Measurements from ENCODE around the gene LINC00305.

The LINC00305 gene

DNA sequence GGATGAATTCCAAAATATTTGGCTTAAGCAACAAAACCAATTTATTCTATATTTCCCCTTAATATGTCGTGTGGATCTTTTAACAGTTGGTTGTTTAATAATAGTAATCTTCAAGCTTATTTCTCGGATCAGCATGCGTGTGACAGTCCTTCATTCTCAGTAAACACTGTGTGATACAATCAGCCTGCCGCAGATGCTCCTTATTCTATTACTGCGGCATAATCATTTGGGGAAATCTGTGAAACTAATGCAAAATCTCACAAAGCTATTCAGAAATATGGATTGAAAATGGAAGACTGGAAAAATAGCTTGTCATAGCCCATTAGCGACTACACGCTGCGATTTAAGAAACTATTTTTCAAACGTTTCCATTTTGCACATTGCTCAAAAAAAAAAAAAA lies 36.9 kb downstream of the LINC00305 start:
- DNase-seq = no peak

- DNase-seq = no peak
Observed at GRCh38 chr18:64110692-64111480, 38.0 kb downstream of the LINC00305 start.

- no peak for DNase-seq
Observed at GRCh38 chr18:64103986-64104385, 44.9 kb downstream of the LINC00305 start.

DNA sequence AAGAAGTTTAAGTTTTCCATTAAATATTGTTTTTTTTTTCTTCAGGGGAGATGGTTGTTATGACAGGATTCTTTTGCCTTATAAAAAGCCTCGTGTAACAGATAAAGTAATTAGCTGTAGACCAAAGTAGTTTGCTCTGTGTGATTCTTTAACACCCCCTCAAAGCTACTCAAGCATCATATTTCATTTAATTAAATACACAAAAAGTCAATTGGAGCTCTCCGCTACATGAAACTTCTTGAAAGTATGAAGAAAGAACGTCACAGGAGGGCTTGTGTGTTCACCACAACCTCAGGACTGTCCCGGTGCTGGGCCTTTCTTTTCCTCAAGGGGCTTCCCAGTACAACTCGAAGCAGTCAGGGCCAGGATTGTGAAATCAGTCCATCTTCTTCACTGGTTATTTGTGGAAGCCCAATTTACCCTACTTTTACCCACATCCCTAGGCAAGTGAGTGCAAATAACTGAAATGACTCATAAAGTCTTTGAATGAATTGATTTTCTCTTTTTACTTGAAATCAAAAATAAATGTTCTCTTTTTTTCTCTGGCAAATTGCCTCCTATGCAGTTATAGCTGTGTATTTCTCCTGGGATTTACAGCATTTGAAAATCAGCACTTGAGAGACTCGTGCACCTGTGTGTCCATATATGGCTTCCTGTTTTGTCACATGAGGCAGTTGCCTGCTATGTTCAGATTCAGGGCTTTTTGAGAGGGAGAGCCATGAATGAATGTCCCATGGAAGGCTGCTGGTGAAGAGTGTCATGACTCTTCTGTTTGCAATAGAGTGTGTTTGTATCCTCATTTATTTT lies 48.6 kb downstream of the LINC00305 start:
- no peak for DNase-seq

DNA sequence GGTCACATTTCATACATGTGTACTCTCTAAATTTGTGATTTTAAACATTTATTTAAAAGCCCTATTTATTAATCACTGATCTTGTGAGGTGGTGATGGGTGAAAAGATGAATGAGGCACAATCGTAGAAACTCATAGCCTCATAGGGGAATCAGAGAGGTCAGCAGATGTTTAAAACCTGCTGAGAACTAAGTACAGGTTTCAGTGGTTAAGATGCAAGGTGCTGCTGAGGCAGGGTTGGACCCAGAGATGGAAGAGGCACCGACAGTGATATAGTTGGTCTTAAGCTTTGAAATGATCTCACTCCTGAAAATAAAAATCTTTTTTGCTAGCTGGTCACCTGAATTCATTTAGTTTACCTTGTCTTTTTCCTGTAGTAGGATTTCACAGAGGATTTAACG lies 49.6 kb downstream of the LINC00305 start:
- DNase-seq = no peak

GRCh38 chr18:64097497-64097896 lies 51.4 kb downstream of the LINC00305 start:
- no peak for DNase-seq

DNA sequence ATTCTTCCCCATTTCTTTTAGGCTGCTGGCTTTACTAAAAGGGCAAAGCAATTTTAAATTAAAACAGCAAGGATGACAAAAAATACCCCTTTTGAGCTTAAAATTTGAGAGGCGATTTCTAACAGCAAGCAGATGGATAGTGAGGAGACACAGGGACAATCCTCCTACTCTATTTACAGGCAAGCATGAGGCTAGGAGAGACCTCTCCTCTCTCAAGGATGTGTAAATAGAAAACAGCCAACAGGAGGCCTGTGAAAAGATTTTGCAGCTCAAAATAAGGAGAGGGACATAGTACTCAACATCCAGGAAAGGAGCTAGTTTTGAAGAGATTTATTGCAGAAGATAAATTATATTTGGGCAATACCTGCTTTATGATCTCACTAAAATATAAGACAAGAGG lies 53.8 kb downstream of the LINC00305 start:
- DNase-seq = no peak

GRCh38 chr18:64094210-64094609 lies 54.7 kb downstream of the LINC00305 start:
- no peak for DNase-seq

DNA sequence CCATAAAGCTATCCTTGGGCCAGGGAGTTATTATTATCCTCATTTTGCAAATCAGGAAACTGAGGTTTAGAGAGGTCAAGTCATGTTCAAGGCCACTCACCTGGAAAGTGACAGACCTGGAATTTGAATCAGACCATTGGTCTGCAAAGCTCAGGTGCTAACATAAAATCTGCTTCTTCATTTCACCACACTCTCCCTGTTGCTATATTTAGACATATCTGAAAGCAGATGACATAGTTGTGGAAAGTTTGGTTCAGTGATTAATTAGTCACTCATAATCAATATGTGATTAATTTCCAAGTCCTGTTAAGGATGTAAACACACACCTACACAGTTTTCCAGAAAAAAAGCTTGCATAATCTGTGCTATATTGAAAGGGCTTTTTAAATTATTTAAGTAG lies 57.4 kb downstream of the LINC00305 start:
- no peak for DNase-seq

DNA sequence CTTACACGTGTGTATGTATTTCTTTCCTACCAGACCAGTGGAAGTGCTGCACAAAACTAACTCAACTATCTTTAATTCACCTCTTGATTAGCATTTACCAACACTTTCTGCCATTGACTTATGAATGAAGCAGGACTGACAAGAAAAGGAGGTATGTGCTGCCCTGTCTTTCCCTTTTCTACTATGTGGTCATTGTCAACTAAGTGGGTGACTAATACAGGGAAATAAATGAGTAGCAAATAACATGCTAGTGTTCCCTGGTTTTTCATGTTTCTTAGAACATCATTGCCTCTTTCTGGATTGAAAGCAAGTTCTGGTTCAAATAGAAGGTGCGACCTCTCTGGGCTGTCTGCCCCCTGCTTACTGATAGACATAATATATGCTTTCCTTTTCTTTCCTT lies 58.0 kb downstream of the LINC00305 start:
- no peak for DNase-seq

DNA sequence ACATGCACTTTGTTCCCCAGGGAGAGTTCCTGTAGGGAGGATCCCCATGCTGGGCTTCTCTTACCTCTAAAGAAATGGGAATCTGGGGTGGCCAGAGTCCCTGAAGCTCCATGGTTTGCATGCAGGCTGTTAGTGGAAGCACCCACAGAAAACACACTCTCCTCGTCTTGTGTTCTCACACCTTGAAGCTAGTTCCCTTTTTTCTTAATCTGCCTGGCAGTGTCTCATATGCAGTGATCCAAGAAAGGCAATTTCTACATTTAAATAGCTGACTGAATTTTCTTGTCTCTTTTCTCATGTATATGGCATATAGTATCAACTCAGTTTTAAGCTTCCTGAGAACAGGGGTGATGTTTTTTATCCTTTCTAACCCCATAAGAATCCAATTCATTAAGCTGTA lies 65.0 kb downstream of the LINC00305 start:
- no peak for DNase-seq

GRCh38 chr18:64082513-64082912 lies 66.4 kb downstream of the LINC00305 start:
- no peak for DNase-seq

DNA sequence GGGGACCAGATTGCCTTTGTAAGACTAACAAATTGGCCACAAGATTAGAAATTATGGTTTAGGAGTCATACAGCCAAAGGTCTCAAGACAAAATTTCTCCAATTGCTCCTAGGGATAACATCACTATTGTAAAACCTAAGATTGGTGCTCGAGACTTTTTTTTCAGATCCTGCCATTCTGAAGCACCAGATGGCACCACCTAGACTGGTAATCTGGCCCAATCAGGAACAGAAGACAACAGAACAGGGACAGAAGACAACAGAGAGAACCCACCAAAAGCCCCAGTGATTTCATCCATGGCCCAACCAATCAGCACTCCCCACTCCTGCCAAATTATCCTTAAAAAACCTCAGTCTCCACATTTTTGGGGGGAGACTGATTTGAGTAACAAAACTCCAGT lies 66.8 kb downstream of the LINC00305 start:
- DNase-seq = no peak

DNA sequence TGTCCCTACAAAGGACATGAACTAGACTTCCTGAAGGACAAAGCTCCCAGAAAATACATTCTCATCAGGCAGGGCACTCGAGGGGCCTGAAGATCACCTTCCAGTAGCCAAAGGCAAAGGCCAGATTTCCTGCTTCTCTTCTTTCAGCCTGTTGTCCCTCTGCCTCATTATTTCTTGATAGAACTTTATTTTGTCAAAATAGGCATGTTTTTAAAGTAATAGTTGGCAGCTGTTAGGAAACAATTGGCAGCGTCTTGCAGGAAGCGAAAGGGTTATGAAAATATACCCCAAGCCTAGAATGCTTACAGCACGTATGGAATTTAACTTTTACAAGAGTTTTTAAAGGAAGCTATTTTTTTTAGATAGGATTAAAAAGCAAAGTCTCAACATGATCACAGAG lies 74.9 kb downstream of the LINC00305 start:
- DNase-seq = no peak

- no peak for DNase-seq
Observed at GRCh38 chr18:64055019-64055418, 93.9 kb downstream of the LINC00305 start.

DNA sequence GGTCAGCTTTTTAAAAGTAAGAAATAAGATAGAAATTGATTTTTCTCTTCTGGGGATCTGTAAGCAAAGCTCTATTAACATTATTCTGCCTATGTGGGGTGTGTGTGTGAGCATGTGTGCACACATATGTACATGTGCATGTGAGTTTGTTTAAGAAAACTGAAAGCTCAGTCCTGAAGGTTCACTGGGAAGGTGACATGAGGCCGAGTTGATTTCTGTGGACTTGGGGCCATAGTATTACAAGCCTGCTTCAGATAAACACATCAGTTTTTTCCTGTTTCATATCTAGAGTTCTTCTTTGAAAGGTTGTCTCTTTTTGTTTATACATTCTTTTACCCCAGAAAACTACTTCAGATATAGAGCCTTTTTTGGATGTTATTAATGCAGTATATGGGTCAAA lies 95.6 kb downstream of the LINC00305 start:
- DNase-seq = no peak

GRCh38 chr18:64052772-64053171 lies 96.1 kb downstream of the LINC00305 start:
- DNase-seq = no peak

GRCh38 chr18:64044616-64045015 lies 104.3 kb downstream of the LINC00305 start:
- DNase-seq = no peak

DNA sequence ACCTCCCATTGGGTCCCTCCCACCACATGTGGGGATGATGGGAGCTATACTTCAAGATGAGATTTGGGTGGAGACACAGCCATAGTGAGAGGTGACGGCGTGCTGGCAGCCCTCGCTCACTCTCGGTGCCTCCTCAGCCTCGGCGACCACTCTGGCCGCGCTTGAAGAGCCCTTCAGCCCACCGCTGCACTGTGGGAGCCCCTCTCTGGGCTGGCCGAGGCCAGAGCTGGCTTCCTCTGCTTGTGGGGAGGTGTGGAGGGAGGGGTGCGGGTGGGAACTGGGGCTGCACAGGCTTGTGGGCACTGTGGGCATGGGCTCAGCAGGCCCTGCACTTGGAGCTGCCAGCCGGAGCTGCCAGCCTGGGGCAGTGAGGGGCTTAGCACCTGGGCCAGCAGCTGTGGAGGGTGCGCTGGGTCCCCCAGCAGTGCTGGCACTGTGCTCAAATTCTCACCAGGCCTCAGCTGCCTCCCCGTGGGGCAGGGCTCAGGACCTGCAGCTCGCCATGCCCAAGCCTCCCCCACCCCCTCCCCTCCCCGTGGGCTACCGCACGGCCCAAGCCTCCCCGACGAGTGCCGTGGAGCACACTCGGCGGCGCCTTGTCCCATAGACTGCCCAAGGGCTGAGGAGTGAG lies 106.0 kb downstream of the LINC00305 start:
- no peak for DNase-seq

DNA sequence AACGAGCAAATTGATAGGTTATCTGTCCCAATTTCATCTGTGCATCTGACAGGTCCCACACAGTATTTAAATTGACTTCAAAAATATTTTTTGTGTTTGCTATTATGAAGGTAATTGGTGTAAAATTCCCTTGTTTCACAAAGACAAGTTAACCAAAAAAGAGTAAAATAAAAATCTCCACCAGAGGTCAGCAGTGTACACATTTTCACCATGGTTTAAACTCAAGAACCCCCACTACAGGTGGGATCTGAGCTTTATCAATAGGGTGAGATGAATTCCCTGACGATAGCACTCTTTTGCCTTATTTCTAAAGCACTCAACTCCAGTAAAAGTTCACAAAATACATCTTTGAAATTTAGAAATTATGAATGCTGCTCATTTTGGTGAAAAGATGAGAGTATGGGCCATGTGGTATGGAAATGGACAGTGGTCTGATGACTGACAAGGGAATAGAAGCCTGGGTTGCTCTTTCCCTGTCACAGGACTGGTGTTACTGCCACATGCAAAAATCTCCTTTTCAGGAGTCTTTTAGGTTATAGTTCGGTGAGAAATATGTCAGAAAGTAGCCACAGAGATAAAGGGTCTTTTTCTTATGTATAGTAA lies 111.0 kb downstream of the LINC00305 start:
- peak; percentile 16 for DNase-seq

DNA sequence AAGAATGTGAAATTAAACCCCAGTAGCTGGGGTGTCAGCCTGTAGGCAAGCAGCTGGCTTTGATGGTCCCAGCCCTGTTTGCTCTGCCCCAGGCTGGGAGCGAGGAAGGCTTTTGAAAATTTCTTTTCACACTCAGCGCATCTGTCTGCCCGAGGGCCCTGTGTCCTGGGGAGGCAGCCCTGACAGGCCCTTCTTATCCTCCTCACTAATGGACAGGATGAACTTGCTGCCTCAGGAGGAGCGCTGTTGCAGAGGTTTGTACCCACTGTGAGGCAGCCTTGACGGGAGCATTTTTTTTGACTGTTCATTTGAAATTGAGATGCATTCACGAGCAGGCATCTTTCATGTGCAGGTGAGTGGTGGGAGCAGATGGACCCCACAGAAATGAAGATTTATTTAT lies 116.6 kb downstream of the LINC00305 start:
- DNase-seq = no peak

- no peak for DNase-seq
Observed at GRCh38 chr18:64031411-64031810, 117.5 kb downstream of the LINC00305 start.
